Heart right ventricle (tissue), 16 donors: ENCODE measurements around the gene BRICD5. TPM values are rescaled to one million over a fixed set of nuclear protein-coding genes. Genes with fewer than 3 reads are reported as not detected.

ENCODE experiments used
- ATAC-seq, 8 donors: fragments of 200-7000 bp; cut with Tn5 transposase; one replicate each; pipeline ENCODE4 v1.9.1; 2020; ENCODE audit warnings: mild to moderate bottlenecking in 8 of 8, moderate library complexity in 8 of 8, moderate number of reproducible peaks in 1 of 8
- DNase-seq, 2 donors: peaks; one replicate each; pipeline ENCODE4 v3.0.0-alpha.2; 2020
- H3K27ac ChIP-seq, 10 donors: fragments of 200-600 bp; sonication (generic) in 2 of 10; one replicate each; pipeline versions ENCODE4 v1.5.0 to v1.8.0; 2020 to 2022; ENCODE audit warnings: mild to moderate bottlenecking in 3 of 10
- H3K27me3 ChIP-seq, 7 donors: fragments of 200-600 bp; one replicate each; pipeline ENCODE4 v1.8.0; 2021 to 2022; ENCODE audit warnings: mild to moderate bottlenecking in 2 of 7
- H3K36me3 ChIP-seq, 9 donors: fragments of 200-600 bp; sonication (generic) in 1 of 9; one replicate each; pipeline versions ENCODE4 v1.5.0 to v1.8.0; 2020 to 2022; ENCODE audit warnings: mild to moderate bottlenecking in 2 of 9
- H3K4me1 ChIP-seq, 9 donors: fragments of 200-600 bp; sonication (generic) in 1 of 9; one replicate each; pipeline versions ENCODE4 v1.5.0 to v1.8.0; 2020 to 2022; ENCODE audit warnings: mild to moderate bottlenecking in 4 of 9
- H3K4me3 ChIP-seq, 10 donors: fragments of 200-600 bp; sonication (generic) in 2 of 10; one replicate each; pipeline versions ENCODE4 v1.5.0 to v1.8.0; 2020 to 2022; ENCODE audit warnings: mild to moderate bottlenecking in 7 of 10, moderate library complexity in 2 of 10
- H3K9me3 ChIP-seq, 11 donors: fragments of 200-600 bp in 10 of 11; sonication (generic) in 2 of 11; one replicate each; pipeline versions ENCODE4 v1.5.0 to v1.8.0; 2013 to 2022; ENCODE audit warnings: mild to moderate bottlenecking in 2 of 11, control low read depth in 1 of 11, moderate library complexity in 1 of 11
- CTCF ChIP-seq, 9 donors: fragments of 200-600 bp; sonication (generic) in 2 of 9; IDR thresholded peaks; one replicate each; pipeline versions ENCODE4 v1.5.0 to v1.8.0; 2021 to 2022; ENCODE audit warnings: antibody characterized with exemption in 9 of 9, mild to moderate bottlenecking in 5 of 9, moderate library complexity in 1 of 9
- WGBS, 2 donors: extraction: QIAGEN DNeasy Blood & Tissue Kit; methylation state at CpG; one replicate each; pipeline ENCODE4 v1.1.7; 2013; ENCODE audit warnings: inconsistent platforms in 1 of 2; 5-methylcytosine and 5-hydroxymethylcytosine counted together
- intact Hi-C, 10 donors: fragments of 100-400 bp; cut with DNase I; formaldehyde crosslinking; loops; one replicate each; pipeline versions ENCODE4 v1.11.1 to v1.14.2; 2022
- polyA plus RNA-seq, 2 donors: library from polyadenylated mRNA; stranded (reverse); fragments of 200-250 nt; gene quantifications; one replicate each; pipeline ENCODE4 v1.2.3, GENCODE V29; 2013
- total RNA-seq, 10 donors: library from RNA; stranded (reverse); fragmentation: NEBNext Ultra II Directional in 3 of 10; extraction: Animal tissue kit (Norgen Biotek cat#: 25700) in 3 of 10; gene quantifications; one replicate each; pipeline versions ENCODE4 v1.2.1 to v1.2.4, GENCODE V29; 2021 to 2023
- donor health status: Arrhythmogenic right ventricular cardiomyopathy.
- donor health status: ischemic (EF 13 %, LVEDD 7.1; RV severe dilation, severe dysfunction).
- donor health status: healthy with polysubstance abuse.
- donor health status: DM: no; HTN: yes; CAD: no.
- donor health status: DM: no; HTN: no; CAD: no.
- donor health status: ischemic (EF 25% LVEDD 6.9; RV normal size, moderate dysfunction).
- donor health status: ischemic (EF 25% LVEDD 5.7; RV mildly dilated, moderate dysfunction).
- donor health status: healthy.
- donor health status: DM: yes; HTN: yes; CAD: no.
- donor health status: Ischemic cardiomyopathy.
- donor health status: ischemic (EF 35%, LVEDD 5.7; RV mildly dilated, moderate dysfunction).
- donor health status: nonischemic (EF 11% LVEDD 7.7; RV severe dilation, severe dysfunction).
- donor health status: DM: yes; HTN: yes; CAD: no.
- donor health status: PGD.
- donor health status: ischemic (EF 29% LVEDD 5.4; RV normal size, mild dysfunction).
- donor health status: nonischemic (EF 23%, LVEDD 6.1; RV moderate dilation, normal function).

BRICD5 gene
- total and polyA plus RNA-seq, 12 donors: 4.3 to 31.7 (median 7.7) TPM

- Histone ChIP-seq H3K9me3 (no peaks in the 10 kb centered on the region), H3K4me1 (peaks cover 17 to 50% (median 33%) of the 10 kb centered on the region in 9 donors), H3K27me3 (no peaks in the 10 kb centered on the region), H3K36me3 (peaks cover 0 to 35% (median 18%) of the 10 kb centered on the region in 9 donors), H3K27ac (peak overlapping the region in 8 of 10 donors; percentile 77 to 94 (median 88)), H3K4me3 (peak overlapping the region in 1 of 10 donors; percentile 10)
- WGBS, 2 donors: 62 to 64% methylated on average over 11 of the region's 11 CpGs
- TF ChIP-seq CTCF (IDR thresholded peaks at IDR 0.05): no peak
- ATAC-seq (peak in 2 of 8 donors; percentile 1 to 13), DNase-seq (no peak)
- intact Hi-C loops: no loop called here
These were observed 1.3 kb upstream of the BRICD5 start for GRCh38 chr16:2211923-2212347.

- ATAC-seq: no peak
- no peaks in the 10 kb centered on the region for H3K27me3 ChIP-seq
- 91 to 94% methylated on average over 17 of the region's 17 CpGs for WGBS, 2 donors
- H3K9me3 ChIP-seq: no peaks in the 10 kb centered on the region
- H3K27ac ChIP-seq: no peak overlapping the region
- no peak overlapping the region for H3K4me3 ChIP-seq
- peaks cover 0 to 39% (median 18%) of the 10 kb centered on the region in 9 donors for H3K36me3 ChIP-seq
- no peak for TF ChIP-seq CTCF (IDR thresholded peaks at IDR 0.05)
- no peak for DNase-seq
- peaks cover 27 to 60% (median 41%) of the 10 kb centered on the region in 9 donors for H3K4me1 ChIP-seq
- intact Hi-C loops: no loop called here
These were observed 692 bp downstream of the BRICD5 start for GRCh38 chr16:2210009-2210332.

- H3K36me3 ChIP-seq: peaks cover 0 to 39% (median 18%) of the 10 kb centered on the region in 9 donors
- no peak for DNase-seq
- H3K4me1 ChIP-seq: peaks cover 27 to 66% (median 47%) of the 10 kb centered on the region in 9 donors
- H3K27me3 ChIP-seq: no peaks in the 10 kb centered on the region
- no peaks in the 10 kb centered on the region for H3K9me3 ChIP-seq
- TF ChIP-seq CTCF (IDR thresholded peaks at IDR 0.05): no peak
- H3K4me3 ChIP-seq: no peak overlapping the region
- intact Hi-C loops: loop anchor here in 1 of 10 donors (5.0 kb wide), 1 partner anchor 52 kb away; the partner anchor contains the start of gene TRAF7
- WGBS, 2 donors: 90 to 92% methylated on average over 29 of the region's 29 CpGs
- no peak for ATAC-seq
- H3K27ac ChIP-seq: no peak overlapping the region
These were observed 1.2 kb downstream of the BRICD5 start for GRCh38 chr16:2209258-2210008.

GRCh38 chr16:2208772-2209171 lies 1.9 kb downstream of the BRICD5 start:
- H3K27me3 ChIP-seq: no peaks in the 10 kb centered on the region
- H3K9me3 ChIP-seq: no peaks in the 10 kb centered on the region
- no peak for ATAC-seq
- H3K4me1 ChIP-seq: peaks cover 26 to 62% (median 43%) of the 10 kb centered on the region in 9 donors
- no peak for DNase-seq
- peaks cover 0 to 39% (median 18%) of the 10 kb centered on the region in 9 donors for H3K36me3 ChIP-seq
- intact Hi-C loops: loop anchor here in 1 of 10 donors (5.0 kb wide), 1 partner anchor 51 kb away; the partner anchor contains the start of gene TRAF7
- H3K27ac ChIP-seq: no peak overlapping the region
- no peak for TF ChIP-seq CTCF (IDR thresholded peaks at IDR 0.05)
- WGBS, 2 donors: 93 to 95% methylated on average over 9 of the region's 9 CpGs
- no peak overlapping the region for H3K4me3 ChIP-seq
